Spleen (tissue), 11 donors: ENCODE results near the gene GPR27. TPM values are rescaled to one million over a fixed set of nuclear protein-coding genes. Genes with fewer than 3 reads are reported as not detected.

Source experiments
- DNase-seq: peaks from one replicate; pipeline ENCODE4 v3.0.0-alpha.2; 2020
- H3K27ac ChIP-seq, 8 donors: fragments of 200-600 bp; sonication (generic) in 7 of 8; 1 replicate in 4 of 8; 2 replicates in 4 of 8; pipeline versions ENCODE4 v1.5.0 to v1.8.0; 2016 to 2021; ENCODE audit warnings: inconsistent platforms in 4 of 8, mild to moderate bottlenecking in 4 of 8, moderate library complexity in 1 of 8
- H3K27me3 ChIP-seq, 7 donors: fragments of 200-600 bp; sonication (generic) in 6 of 7; replicated peaks in 1 of 7; 1 replicate in 4 of 7; 2 replicates in 3 of 7; pipeline versions ENCODE4 v1.5.0 to v1.8.0; 2016 to 2021; ENCODE audit warnings: inconsistent platforms in 3 of 7, mild to moderate bottlenecking in 1 of 7
- H3K36me3 ChIP-seq, 6 donors: fragments of 200-600 bp; sonication (generic) in 5 of 6; 1 replicate in 4 of 6; 2 replicates in 2 of 6; pipeline versions ENCODE4 v1.5.0 to v1.8.0; 2016 to 2021; ENCODE audit warnings: inconsistent platforms in 2 of 6
- H3K4me1 ChIP-seq, 6 donors: fragments of 200-600 bp; sonication (generic) in 5 of 6; 1 replicate in 3 of 6; 2 replicates in 3 of 6; pipeline versions ENCODE4 v1.5.0 to v1.8.0; 2016 to 2021; ENCODE audit warnings: inconsistent platforms in 3 of 6
- H3K4me3 ChIP-seq, 8 donors: fragments of 200-600 bp; sonication (generic) in 7 of 8; 1 replicate in 4 of 8; 2 replicates in 4 of 8; pipeline versions ENCODE4 v1.5.0 to v1.8.0; 2016 to 2021; ENCODE audit warnings: inconsistent platforms in 4 of 8, mild to moderate bottlenecking in 4 of 8, moderate library complexity in 2 of 8
- H3K9me3 ChIP-seq, 8 donors: fragments of 200-600 bp; sonication (generic) in 7 of 8; 1 replicate in 4 of 8; 2 replicates in 4 of 8; pipeline versions ENCODE4 v1.5.0 to v1.8.0; 2016 to 2021; ENCODE audit warnings: inconsistent platforms in 4 of 8
- POLR2A ChIP-seq, 3 donors: fragments of 450-650 bp; IDR thresholded peaks; one replicate each; pipeline ENCODE4 v1.5.1; 2017; ENCODE audit warnings: antibody characterized with exemption in 3 of 3, mild to moderate bottlenecking in 1 of 3
- POLR2AphosphoS5 ChIP-seq, 3 donors: sonication (generic); formaldehyde crosslinking; IDR thresholded peaks; one replicate each; pipeline ENCODE4 v1.5.1; 2017; ENCODE audit warnings: antibody characterized with exemption in 3 of 3
- WGBS, 5 donors: extraction: QIAGEN DNeasy Blood & Tissue Kit in 3 of 5; methylation state at CpG; one replicate each; pipeline versions ENCODE4 v1.1.5 to v1.1.7; 2013 to 2018; 5-methylcytosine and 5-hydroxymethylcytosine counted together
- intact Hi-C: fragments of 100-400 bp; cut with DNase I; formaldehyde crosslinking; loops from one replicate; pipeline ENCODE4 v1.15.0; 2023; ENCODE audit warnings: low total_unique reads
- polyA plus RNA-seq, 3 donors: library from polyadenylated mRNA; stranded (reverse); fragments of 200-250 nt; gene quantifications; one replicate each; pipeline ENCODE4 v1.2.1, GENCODE V29; 2013
- total RNA-seq, 7 donors: library from RNA; depleted of rRNA in 3 of 7; stranded (reverse); fragments of >200 nt in 3 of 7; fragmentation: NEBNext Ultra II Directional in 4 of 7; extraction: Animal tissue kit (Norgen Biotek cat#: 25700) in 4 of 7; gene quantifications; one replicate each; pipeline versions ENCODE4 v1.1.0 to v1.2.1, GENCODE V29; 2016 to 2021
- TF ChIP-seq, protein P1 (sequence below), 11 experiments: fragments of 200-600 bp in 7 of 11; fragments of 450-650 bp in 4 of 11; sonication (generic) in 4 of 11; IDR thresholded peaks in 8 of 11; conservative IDR thresholded peaks in 3 of 11; 1 replicate in 7 of 11; 2 replicates in 4 of 11; pipeline versions ENCODE4 v1.4.0 to v1.8.0; 2016 to 2021; ENCODE audit warnings: antibody characterized with exemption in 11 of 11, inconsistent platforms in 4 of 11, mild to moderate bottlenecking in 1 of 11
- donor health status: healthy with polysubstance abuse.
- donor health status: DM: no; HTN: no; CAD: no; lungs with moderate emphysema.
- donor health status: DM: no; HTN: no; CAD: no.
- donor health status: Bipolar disorder and iron deficiency.
- donor health status: healthy.
- donor health status: DM: no; HTN: no; CAD: no.
- donor health status: DM: yes; HTN: yes; CAD: no.

GPR27 gene
- total and polyA plus RNA-seq, 10 donors = 0.37 to 15.3 (median 6.6) TPM

DNA sequence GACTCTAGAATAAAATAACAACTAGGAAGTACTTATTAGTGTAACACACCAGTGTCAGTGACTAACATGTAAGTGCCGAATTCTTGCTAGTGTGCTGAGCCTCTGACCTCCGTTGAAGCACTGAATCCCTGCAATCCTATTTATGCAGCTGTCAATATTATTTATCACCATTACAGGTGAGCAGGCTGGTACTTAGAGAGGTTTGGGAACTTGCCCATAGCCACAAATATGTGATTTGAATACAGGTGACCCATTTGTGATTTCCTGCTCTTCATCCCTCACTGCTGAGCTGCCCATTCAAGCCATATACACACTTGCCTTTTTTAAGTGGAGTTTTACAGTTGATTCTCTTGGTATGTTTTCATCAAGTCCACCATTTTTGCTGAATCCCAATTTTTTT lies 40.6 kb upstream of the GPR27 start:
- Histone ChIP-seq H3K9me3 (no peaks in the 10 kb centered on the region), H3K4me3 (no peak overlapping the region), H3K36me3 (peaks cover 0 to 20% (median 12%) of the 10 kb centered on the region in 6 donors), H3K27ac (no peak overlapping the region), H3K4me1 (peaks cover 13 to 75% (median 48%) of the 10 kb centered on the region in 6 donors), H3K27me3 (no peaks in the 10 kb centered on the region)
- no peak for TF ChIP-seq POLR2A (IDR thresholded peaks at IDR 0.05)
- 73 to 93% (median 92%) methylated on average over 2 of the region's 2 CpGs for WGBS, 5 donors
- no peak for DNase-seq
- intact Hi-C loops = no loop called here

DNA sequence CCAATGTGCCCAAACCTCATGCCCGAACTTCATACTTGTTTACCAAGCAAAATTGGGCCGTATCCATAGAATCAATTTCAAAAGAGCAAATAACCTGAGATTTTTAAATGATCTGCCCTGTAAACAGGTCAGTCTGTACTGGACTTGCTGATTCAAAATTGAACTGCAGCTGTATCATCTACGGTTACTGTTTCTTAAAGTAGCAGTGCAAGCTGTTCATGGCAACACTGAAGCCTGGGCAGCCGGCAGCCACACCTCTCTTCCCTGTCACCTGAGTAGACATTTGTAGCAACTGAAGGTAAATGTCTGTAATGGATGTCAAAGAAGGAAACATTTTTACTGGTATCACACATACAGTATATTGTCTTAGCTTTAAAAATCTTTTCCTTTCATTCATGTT lies 39.1 kb upstream of the GPR27 start:
- intact Hi-C loops = no loop called here
- no peak overlapping the region for H3K4me3 ChIP-seq
- H3K36me3 ChIP-seq = peaks cover 0 to 9% (median 6%) of the 10 kb centered on the region in 6 donors
- TF ChIP-seq POLR2AphosphoS5 (IDR thresholded peaks at IDR 0.05) (no peak), POLR2A (IDR thresholded peaks at IDR 0.05) (no peak)
- TF ChIP-seq, protein P1, sequence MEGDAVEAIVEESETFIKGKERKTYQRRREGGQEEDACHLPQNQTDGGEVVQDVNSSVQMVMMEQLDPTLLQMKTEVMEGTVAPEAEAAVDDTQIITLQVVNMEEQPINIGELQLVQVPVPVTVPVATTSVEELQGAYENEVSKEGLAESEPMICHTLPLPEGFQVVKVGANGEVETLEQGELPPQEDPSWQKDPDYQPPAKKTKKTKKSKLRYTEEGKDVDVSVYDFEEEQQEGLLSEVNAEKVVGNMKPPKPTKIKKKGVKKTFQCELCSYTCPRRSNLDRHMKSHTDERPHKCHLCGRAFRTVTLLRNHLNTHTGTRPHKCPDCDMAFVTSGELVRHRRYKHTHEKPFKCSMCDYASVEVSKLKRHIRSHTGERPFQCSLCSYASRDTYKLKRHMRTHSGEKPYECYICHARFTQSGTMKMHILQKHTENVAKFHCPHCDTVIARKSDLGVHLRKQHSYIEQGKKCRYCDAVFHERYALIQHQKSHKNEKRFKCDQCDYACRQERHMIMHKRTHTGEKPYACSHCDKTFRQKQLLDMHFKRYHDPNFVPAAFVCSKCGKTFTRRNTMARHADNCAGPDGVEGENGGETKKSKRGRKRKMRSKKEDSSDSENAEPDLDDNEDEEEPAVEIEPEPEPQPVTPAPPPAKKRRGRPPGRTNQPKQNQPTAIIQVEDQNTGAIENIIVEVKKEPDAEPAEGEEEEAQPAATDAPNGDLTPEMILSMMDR (IDR thresholded peaks at IDR 0.05 in 8 of 11, conservative IDR thresholded peaks at IDR 0.05 in 3 of 11) = no peak
- peak overlapping the region in 2 of 8 donors; percentile 19 to 23 for H3K27ac ChIP-seq
- WGBS, 5 donors = 72 to 97% (median 93%) methylated on average over 4 of the region's 4 CpGs
- H3K9me3 ChIP-seq = no peaks in the 10 kb centered on the region
- no peak for DNase-seq
- H3K4me1 ChIP-seq = peaks cover 13 to 75% (median 53%) of the 10 kb centered on the region in 6 donors
- H3K27me3 ChIP-seq = no peaks in the 10 kb centered on the region

DNA sequence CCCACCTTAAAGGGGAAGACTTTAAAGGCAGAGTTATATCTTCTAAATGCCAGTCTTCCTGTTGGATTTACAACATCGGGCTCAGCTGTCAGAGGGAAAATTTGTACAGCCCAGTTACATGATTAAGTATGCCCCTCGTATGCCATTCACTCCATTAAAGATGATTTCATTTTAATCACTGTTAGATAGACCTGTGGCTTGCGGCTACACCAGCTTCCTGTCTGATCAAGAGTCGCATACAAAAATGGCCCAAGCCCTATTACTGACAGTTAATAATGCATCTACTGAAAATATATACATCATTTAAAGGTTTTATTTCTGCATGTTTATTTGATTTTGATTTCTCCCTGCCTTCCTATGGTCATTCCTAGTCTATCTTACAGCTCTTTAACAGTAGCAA lies 35.6 kb upstream of the GPR27 start:
- intact Hi-C loops = no loop called here
- no peaks in the 10 kb centered on the region for H3K27me3 ChIP-seq
- H3K4me3 ChIP-seq = no peak overlapping the region
- peak overlapping the region in 1 of 8 donors; percentile 41 for H3K27ac ChIP-seq
- no peak for DNase-seq
- no peaks in the 10 kb centered on the region for H3K9me3 ChIP-seq
- H3K4me1 ChIP-seq = peaks cover 2 to 80% (median 55%) of the 10 kb centered on the region in 6 donors
- TF ChIP-seq, protein P1 (IDR thresholded peaks at IDR 0.05 in 8 of 11, conservative IDR thresholded peaks at IDR 0.05 in 3 of 11) = no peak
- TF ChIP-seq POLR2A (IDR thresholded peaks at IDR 0.05) (no peak), POLR2AphosphoS5 (IDR thresholded peaks at IDR 0.05) (no peak)
- peaks cover 0 to 8% (median 0%) of the 10 kb centered on the region in 6 donors for H3K36me3 ChIP-seq
- WGBS, 5 donors = 40 to 76% (median 58%) methylated on average over 4 of the region's 4 CpGs

DNA sequence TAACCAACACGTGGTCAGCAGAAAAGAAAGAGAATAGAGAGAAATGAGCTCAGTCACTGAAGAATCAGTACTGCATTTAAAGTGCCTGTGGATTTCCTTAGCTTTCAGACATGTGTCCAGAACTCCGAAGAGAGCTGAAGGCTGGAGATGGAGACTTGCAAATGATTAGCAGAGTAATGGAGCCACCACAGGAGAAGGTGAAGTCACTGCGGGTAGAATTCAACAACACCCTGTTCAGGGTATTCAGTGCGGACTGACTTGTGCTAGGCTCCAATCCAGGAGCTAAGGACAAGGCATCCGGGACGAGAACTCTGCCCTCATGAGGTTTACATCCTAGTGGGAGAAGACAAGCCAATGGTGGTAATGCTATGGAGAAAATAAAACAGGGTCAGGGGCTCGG lies 32.7 kb upstream of the GPR27 start:
- DNase-seq = no peak
- H3K27ac ChIP-seq = peak overlapping the region in 5 of 8 donors; percentile 74 to 96 (median 92)
- no peaks in the 10 kb centered on the region for H3K27me3 ChIP-seq
- H3K36me3 ChIP-seq = peaks cover 0 to 8% (median 0%) of the 10 kb centered on the region in 6 donors
- no peaks in the 10 kb centered on the region for H3K9me3 ChIP-seq
- peaks cover 6 to 84% (median 68%) of the 10 kb centered on the region in 6 donors for H3K4me1 ChIP-seq
- peak overlapping the region in 1 of 8 donors; percentile 93 for H3K4me3 ChIP-seq
- TF ChIP-seq POLR2AphosphoS5 (IDR thresholded peaks at IDR 0.05) (no peak), POLR2A (IDR thresholded peaks at IDR 0.05) (no peak)
- TF ChIP-seq, protein P1 (IDR thresholded peaks at IDR 0.05 in 8 of 11, conservative IDR thresholded peaks at IDR 0.05 in 3 of 11) = no peak
- intact Hi-C loops = no loop called here
- WGBS, 5 donors = 84 to 97% (median 92%) methylated on average over 7 of the region's 7 CpGs
